ENCODE measurements around the gene GAB2.

GRCh38 chr11:78254268-78254667 lies 163.4 kb downstream of the GAB2 start:
- TF ChIP-seq CTCF (IDR thresholded peaks at IDR 0.05) (no peak), SIN3A (IDR thresholded peaks at IDR 0.05; ENCODE audit: borderline replicate concordance, insufficient read depth, low read depth, low read length) (no peak), TCF7L2 (IDR thresholded peaks at IDR 0.05; ENCODE audit: low read depth, low read length) (no peak)
